A549 treated with Hydrocortisone at 1 μM for 4 hours (cell line): ENCODE data around the gene MTMR2. TPM values are rescaled to one million over a fixed set of nuclear protein-coding genes. Genes with fewer than 3 reads are reported as not detected.

Source experiments
- total RNA-seq: library from RNA; stranded (reverse); fragments of 200-300 nt; extraction: Qiagen RNA extraction; gene quantifications from 5 replicates; pipeline ENCODE4 v1.2.3, GENCODE V29; 2022

Gene MTMR2
- 21.4 to 31.3 TPM (median 21.9 TPM) in 5 replicates for total RNA-seq

DNA sequence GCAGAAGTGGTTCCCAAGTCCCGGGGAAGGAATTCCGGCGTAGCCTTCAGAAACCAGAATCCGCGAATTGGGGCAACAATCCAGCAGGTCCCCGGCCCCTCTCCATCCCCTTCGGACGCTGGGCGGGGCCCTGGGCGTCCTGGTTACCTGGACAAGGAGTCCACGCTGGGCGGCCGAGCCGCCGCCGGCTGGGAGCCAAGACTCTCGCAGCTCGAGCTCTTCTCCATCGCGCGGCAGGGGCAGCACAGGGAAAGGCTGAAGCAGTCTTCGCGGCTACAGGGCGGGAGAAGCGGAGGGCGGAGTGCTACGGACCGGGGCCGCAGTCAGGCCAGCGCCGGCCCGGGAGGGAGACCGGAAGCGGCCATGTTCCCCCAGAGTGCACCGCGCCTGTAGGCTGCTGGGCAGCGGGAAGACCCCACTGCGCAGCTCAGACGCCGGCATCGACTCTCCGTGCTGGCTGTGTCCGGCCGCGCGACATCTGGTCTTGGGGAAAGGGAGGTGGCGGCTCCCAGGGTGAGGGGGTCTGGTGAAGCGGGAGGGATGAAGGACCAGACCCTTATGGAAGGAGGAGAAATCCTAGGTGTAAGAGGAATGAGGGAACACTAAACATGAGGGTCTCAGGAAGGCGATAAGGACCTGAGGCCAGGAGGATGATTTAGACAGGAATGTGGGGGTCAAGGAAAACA lies at the start of gene MTMR2:
Gene MTMR2, minus strand, starts transcription at position 380 of the 686 bp plus-strand sequence. Its CDS starts 153 bp downstream, at position 227.

DNA sequence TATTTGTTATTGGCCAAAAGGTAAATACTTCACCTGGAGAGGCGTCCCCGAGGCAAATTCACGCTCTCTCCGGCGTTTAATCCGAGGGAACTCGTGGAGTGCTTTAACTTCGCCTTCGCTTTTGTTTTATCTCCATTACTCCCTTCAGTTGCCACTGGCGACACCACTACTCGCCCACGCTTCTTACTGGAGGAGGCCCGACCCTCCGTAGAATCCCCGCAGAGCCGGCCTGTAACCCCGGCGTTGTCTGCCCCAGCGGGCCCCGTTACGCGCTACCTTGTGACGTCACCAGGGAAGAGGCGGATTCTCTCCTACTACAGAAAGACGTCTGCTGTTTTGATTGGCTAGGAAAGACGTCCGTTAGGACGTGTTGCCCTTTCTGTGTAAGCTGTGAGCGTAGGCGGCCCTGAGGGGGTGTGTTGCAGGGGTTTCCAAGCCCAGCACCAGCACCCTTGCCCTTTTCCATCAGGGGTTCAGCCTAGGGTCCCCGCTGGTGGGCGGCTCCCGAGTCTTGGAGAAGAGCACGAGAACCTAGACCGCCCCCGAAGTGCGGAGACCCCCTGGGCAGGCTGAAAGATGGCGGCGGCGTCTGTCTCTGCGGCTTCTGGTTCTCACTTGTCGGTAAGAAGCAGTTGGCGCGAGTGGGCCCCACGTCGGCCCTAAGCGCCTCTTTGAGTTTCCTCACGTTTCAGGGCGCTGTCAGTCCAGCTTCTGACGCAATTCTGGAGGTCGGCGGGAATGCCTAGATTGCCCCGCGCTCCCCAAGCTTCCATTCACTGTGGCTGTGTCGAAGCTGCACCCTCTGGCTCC lies 133.6 kb downstream of the MTMR2 start, which contains the start of gene CEP57:
Gene CEP57, plus strand, starts transcription at position 376 of the 810 bp plus-strand sequence. Its CDS starts 201 bp downstream, at position 577.

DNA sequence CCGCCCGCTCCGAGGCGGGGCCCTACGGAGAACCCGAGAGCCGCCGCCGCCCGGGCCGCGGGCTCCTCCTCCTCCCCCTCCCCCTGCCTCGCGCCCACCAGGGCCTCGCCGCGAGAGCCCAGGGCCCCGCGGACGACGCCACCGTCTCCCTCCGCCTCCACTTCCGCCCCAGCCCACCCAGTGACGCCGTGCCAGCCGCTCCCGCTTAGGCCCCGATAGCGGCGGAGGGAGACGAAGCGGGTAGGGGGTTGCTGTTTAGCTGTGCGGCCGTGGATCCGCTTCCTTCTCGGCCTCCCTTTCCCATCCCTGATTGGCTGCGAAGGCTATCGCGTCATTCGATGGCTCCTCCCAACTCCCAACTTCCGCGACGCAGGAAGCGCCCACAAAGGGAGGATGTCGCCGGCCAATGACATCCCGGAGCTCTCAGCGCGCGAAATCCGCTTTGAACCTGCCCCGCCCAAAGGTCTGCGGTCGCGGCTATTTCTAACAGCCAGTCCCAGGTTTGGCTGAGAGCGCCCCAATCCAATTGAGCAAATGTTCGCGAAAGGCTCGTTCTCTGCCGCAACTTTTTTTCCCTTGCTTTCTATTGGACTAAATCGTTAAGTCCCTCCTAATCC lies 134.3 kb downstream of the MTMR2 start, which contains the start of gene FAM76B:
Gene FAM76B, minus strand, starts transcription at position 277 of the 617 bp plus-strand sequence. CDS start 304 bp downstream, outside the sequence.

Other genes with a start within 250 kb of the MTMR2 start
- 6.6 to 10.0 TPM (median 8.2 TPM) in 5 replicates for gene FAM76B, start 134.3 kb downstream of the MTMR2 start, total RNA-seq
- 12.0 to 17.0 TPM (median 15.3 TPM) in 5 replicates for gene CEP57, start 133.6 kb downstream of the MTMR2 start, total RNA-seq